ENCODE data around the gene THUMPD3.

DNA sequence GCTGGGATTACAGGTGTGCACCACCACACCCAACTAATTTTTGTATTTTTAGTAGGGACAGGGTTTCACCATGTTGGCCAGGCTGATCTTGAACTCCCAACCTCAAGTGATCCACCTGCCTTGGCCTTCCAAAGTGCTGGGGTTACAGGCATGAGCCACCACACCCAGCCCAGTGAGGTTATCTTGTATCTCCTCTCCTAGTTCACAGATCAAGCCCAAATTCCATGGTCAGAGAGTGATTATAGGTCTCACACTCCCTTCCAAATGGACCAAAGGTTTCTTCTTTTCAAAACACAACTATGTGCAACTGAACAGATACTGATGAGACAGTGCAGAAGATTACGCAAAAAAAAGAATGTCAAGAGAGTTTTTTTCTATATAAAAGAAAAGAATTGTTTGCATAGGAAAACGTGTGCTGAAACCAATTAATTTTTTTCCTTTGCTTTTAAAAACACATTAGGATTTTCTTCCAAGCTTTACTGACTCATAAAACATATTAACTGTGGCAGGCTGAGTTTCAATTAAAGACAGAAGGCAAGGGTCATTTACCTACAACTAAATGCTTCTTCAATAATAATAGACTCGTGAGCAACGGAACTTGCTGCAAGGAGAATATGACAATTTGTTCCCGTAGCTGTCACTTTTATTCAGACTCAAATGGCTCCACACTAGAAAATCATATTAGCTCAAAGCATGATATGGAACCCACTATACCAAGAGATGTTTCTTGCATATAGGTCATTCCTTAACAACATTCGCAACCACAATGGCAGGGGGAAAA lies 30.4 kb upstream of the THUMPD3 start:
- TF ChIP-seq, protein P1, sequence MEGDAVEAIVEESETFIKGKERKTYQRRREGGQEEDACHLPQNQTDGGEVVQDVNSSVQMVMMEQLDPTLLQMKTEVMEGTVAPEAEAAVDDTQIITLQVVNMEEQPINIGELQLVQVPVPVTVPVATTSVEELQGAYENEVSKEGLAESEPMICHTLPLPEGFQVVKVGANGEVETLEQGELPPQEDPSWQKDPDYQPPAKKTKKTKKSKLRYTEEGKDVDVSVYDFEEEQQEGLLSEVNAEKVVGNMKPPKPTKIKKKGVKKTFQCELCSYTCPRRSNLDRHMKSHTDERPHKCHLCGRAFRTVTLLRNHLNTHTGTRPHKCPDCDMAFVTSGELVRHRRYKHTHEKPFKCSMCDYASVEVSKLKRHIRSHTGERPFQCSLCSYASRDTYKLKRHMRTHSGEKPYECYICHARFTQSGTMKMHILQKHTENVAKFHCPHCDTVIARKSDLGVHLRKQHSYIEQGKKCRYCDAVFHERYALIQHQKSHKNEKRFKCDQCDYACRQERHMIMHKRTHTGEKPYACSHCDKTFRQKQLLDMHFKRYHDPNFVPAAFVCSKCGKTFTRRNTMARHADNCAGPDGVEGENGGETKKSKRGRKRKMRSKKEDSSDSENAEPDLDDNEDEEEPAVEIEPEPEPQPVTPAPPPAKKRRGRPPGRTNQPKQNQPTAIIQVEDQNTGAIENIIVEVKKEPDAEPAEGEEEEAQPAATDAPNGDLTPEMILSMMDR (conservative IDR thresholded peaks at IDR 0.05; ENCODE audit: low read length), result no peak
- no peak for TF ChIP-seq EZH2phosphoT487 (IDR thresholded peaks at IDR 0.05; ENCODE audit: borderline replicate concordance)
